Stimulated activated CD4-positive, alpha-beta T cell treated with anti-CD3 and anti-CD28 coated beads, TNF-alpha, amount 100 ng/mL, for 24 hours (primary cell): Measurements from ENCODE around the gene SNAI1.

Source experiments
- DNase-seq, 3 experiments: peaks; one replicate each; pipeline ENCODE4 v3.0.0-alpha.2; 2020; ENCODE audit warnings: low read depth in 3 of 3

The SNAI1 gene

DNA sequence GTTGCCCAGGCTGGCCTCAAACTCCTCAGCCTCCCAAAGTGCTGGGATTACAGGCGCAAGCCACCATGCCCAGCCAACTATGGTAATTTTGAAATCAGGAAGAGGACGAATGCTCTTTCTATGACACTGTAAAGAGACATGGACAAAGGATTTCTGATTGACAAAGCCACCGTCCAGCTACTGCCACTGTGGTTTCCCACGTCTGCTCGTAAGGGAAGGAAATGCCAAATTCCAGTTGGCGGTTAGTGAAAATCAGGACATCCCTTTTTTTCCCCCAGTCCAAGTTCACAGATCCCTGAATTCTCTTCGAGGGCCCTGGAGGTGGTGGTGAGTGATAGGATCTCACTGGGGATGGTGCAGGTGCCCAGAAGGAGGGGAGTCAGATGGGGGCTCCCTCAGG is 31.2 kb downstream of the SNAI1 start:
- DNase-seq, result no peak

DNA sequence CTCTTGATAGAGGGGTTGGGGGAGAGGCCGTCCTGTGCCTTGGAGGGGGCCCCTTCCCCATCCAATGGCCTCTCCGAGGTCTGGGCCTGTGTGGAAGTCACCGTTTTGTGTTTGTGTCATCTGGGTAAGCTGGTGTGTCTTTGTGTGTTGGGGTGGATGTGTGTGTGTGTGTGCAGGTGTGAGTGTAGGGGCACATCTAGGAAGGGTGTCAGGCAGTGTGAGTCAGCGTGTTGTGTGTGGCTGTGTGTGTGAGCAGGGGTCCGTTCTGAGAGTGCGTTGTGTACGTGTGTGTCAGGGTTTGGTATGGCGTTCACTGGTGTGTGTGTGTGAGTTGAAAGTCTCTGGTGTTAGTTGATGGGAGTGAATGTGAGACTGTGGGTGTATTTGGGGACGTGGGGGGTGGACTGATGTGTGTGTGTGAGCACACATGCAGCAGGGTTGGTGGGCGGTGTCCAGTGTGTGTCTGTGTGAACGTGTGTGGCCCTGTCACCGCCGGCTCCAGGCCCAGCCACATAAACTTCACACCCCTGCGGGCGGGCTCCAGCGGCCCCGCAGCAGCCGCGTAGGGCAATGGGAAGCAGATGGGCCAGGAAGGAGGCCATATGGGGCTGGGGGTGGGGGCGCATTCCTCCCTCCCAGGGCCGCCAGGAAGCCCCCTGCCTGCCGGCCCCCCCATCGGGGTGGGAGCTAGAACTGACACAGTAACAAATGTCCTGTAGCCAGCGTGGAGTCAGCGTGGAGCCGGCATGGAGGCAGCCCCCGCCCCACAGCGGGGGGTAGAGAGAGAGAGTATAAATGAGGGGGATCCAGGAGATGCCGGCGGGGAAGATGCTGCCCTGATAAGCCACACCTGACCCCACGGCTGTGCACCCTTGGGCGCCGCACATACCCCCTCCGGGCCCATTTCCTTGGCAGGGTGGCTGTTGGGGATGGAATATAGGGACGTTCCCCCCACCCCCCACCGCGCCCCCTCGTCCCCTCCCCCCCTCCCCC is 32.1 kb downstream of the SNAI1 start:
- DNase-seq, result no peak

DNA sequence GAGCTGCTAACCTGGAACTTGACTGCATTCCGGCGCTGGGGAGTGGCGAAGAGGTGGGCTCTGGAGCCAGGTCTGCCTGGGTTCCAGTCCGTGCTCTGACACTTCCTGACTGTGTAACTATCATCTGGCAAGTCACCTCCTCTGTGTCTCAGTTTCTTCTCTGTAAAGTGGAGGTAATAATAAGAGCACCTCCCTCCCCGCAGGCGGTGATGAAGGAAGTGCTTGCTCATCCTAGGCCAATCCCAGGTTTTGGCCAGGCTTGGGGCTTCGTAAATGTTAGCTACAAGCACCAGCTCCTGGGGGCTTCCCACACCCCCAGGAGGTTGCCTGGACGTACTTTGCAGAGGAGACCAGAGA is 32.8 kb downstream of the SNAI1 start:
- no peak for DNase-seq

DNA sequence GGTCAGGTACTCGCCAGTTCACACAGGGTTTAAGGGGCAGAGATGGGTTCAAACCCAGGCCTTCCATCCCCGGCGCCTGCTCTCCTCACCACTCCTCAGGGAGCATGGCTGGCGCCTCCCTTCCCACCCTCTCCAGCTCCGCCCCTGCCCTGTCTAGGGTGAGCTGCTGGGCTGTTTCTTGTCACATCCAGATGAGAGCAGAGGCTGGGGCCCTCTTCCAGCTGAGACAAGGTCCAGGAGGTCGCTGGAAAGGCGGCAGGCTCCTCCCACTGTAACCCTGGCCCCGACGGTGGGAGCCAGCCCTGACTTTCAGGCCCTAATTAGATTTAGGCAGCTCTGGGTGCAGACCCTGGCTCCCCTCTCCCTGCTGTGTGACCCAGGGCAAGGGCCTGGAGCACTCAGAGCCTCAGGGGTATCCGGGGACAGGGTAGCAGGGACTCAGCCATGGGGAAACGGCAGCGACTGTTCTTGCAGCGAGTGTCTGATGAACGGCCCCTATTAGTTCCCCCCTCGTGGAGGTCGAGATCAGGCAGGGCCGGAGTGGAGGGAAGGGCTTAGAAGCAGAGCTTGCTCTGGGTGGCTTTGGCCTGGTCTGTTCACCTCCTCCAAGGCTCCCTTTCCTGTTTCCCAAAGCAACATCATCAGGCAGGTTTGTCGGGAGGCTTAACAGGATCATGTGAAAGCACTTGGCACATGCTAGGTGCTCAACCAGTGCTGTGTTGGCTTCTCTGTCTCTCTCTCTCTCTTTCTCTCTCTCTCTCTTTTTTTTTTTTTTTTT is 33.4 kb downstream of the SNAI1 start:
- DNase-seq, result no peak

DNA sequence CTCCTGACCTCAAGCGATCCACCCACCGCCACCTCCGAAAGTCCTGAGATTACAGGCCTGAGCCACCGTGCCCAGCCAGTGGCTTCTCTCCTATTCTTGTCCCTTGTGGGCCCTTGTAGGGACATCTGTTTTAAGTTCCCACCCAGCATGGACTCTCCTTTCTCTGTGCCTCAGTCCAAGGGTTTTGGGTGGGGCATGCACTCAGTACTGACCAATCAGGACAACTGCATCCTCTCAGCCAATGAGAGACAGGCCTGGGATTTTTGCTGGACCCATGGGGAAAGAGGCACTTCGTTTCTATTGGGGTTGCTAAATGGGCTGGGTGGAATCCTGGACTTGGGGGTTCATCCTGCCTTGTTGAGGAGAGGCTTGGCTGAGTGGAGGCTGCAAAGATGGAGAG is 34.4 kb downstream of the SNAI1 start:
- no peak for DNase-seq

DNA sequence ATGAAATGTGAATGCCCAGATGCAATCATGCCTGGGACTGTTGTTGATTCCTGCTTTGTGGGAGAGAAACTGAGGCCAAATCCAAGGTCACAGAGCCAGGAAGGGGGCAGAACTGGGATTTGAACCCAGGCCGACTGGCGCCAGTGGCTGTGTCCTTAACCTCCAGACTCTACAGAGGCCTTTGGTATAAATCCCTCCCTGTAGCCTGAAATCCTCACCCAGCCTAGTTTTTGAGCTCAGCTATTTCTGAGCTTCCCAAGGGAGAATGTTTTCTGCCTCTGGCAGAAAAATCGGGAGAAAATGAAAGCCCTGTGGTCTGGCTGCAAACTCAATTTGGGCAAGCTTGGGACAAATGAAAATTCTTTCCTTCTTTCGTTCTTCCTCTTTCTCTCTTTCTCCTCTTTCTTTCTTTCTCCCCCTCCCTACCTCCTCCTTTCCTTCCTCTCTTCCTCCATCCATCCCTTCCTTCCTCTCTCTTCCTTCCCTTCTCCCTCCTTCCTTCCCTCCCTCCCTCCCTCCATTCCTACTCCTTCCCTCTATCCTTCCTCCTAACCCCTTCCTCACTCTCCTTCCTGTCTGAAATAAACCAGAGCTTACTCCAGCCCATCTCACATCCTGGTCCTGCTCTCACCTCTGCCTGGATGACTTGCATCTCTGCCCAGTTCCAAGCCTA is 34.9 kb downstream of the SNAI1 start:
- no peak for DNase-seq

DNA sequence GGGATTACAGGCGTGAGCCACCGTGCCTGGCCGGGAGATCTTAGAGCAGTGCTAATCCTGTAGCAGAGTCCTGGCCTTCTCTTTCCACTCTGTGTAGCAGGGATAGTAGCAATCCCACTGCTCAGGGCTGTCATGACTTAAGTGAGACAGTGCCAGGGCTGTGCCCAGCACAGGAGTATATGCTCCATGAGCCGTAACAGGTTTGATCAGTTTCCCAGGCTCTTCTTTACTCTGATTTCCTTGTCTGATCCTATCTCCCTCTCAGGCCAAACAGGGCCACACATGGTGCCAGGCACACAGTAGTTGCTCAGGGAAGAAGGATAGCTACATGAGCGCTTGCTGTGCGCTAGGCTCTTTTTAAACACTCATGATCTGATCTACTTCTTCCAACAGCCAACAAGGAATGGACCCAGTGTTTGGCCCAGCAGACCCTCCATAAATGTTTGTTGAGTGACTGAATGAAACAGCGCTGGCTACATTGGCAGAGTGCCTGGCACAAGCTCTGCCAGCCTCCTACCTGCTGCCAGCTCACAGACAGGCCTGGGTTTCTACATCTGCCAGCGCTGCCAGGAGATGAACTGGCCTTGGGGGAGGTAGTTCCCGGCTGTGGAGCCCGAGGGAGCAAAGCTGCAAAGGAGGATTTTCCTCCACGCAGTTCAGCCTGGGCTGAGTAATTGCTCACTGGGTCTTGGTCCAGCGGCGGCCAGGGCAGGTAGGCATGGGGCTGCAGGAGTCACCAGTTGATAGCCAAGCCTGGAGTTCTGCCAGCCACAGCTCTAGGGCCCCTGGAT is 36.9 kb downstream of the SNAI1 start:
- DNase-seq, result no peak

DNA sequence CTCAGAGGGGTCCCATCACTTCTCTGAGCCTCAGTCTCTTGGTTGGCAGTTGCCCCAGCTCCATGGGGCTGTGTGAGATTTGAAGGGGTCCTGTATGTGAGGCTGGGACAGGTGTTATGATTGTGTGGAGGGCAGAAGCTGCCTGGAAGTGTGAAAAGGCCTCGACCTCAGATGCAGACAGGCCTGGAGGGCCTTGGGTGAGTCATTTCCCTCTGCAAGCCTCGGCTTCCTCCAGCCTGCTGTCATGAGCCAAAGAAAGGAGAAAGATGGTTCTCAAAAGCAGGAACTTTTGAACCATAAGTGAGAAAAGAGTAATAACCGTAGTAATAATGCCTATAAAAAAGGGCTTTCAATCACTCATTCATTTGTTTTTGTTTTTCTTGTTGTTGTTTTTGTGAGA is 37.5 kb downstream of the SNAI1 start:
- no peak for DNase-seq

DNA sequence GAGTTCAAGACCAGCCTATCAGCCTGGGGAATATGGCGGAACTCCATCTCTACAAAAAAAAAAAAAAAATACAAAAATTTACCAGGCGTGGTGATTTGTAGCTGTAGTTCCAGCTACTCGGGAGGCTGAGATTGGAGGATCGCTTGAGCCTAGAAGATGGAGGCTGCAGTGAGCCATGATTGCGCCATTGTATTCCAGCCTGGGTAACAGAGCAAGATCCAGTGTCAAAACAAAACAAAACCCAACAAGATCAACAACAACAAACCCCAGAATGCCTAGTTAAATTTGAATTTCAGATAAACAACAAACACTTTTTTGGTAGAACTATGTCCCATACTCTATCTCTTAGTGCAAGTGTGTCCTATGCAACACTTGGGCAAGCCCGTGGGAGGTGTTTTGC is 39.9 kb downstream of the SNAI1 start:
- DNase-seq, result no peak

DNA sequence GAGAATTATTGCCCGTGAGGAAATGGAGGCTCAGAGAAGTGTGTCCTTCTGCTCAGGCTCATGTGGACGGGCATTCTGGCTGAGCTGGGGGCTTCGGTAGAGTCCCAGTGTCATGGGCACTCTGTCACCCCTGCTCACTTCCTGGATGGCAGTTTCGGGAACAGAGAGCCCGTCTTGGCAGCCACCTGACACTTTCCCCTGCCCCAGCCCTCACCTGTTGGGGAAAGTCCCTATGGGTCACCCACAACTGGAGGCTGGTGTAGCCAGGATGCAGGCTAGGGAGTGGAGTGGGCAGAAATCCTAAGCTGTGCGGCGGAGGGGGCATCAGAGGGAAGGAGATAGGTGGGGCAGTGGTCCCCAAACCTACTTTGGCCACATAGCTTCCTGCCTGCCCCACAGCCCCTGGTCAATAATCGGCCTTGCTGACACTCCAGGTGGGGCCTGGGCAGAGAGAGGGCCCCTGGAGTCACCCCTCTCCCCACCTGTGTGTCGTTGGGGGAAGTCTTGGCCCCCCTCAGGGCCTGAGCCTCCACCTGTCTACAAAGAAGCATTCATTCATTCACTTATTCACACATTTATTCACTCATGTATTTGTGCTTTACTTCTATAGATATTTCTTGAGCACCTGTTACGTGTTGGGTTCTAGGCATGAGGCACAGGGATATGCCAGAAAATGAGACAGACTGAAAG is 40.5 kb downstream of the SNAI1 start:
- no peak for DNase-seq

DNA sequence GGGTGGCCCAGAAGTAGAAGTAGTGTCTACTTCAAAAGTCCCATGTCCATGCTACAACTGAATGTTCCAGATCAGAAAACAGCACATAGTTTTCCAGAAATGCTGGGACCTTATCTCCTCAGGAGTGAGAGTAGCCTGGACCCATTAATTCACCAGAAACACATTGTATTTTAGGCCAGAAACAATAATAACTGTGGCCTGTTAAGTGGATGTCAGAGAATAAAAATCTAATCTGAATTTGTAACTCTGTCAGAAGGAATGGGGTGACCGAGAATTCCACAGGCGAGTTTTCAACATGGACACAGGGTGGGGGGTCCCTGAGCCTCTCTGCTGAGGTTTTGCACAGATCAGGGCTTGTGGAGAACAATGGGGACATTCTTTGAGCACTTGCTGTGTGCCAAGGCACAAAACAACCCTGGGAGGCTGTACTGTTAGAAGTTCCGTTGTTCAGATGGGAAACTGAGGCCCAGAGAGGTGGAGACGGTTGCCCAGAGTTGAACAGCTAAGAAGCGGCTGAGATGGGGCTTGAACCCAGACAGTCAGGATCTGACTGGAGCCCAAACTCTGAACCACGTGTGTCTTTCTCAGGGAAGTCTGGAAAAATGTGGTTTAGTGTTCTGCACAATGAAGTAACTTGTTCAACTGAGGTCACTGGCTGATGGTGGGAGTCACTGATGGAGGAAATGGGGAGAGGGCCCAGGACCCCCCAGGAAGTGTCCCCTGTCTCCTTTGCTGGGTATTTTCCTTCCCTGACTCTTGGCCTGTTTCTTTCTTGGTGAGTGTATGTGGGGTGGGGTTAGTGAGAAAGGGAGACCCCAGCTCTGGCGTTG is 44.2 kb downstream of the SNAI1 start:
- DNase-seq, result no peak

DNA sequence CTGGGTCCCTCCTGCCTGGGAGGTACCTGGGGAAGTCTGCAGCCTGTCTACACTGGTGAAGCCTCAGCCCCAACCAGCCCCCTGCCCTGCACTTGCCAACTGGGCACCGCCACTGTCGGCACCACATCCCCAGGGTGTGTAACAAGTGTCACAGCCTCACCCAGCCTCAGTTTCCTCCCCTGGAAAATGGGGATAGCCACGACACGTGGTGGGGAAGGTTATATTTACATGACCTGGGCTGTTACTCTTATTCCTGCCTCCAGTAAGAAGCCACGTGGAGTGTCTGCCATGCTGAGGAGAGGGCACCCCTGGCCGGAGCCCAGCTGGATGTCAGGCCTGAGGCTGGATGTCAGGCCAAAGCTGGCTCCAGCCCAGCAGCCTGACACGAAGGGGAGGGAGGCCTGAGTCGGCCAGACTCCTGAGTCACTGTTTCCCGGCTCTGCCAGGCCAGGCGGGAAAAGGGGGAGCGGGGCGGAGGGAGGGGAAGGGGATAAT is 44.9 kb downstream of the SNAI1 start:
- no peak for DNase-seq

DNA sequence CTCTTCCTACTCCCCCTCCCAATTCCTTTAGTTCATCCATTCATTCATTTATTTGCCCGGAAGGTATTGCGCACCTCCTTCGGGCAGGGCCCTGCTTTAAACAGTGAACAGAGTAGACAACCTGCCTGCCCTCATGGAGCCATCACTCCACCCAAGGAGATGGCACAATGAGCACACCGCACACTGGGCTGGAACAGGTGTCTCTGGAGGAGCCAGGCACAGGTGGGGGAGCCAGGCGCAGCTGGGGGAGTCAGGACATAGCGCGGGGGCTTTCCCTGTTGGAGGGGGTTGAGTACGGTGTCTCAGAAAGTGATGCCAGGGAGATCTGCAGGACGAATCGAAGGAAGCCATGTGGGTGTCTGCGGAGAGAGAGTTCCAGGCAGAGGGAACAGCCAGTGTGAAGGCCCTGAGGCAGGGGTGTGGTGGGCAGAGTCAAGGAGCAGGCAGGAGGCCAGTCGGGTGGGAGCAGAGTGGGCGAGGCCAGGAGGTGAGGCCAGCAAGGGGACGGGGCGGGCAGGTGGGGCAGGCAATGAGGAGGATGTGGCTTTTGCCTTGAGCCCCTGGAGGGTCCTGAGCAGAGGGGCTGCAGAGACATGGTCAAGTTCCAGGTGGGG is 46.4 kb downstream of the SNAI1 start:
- no peak for DNase-seq

DNA sequence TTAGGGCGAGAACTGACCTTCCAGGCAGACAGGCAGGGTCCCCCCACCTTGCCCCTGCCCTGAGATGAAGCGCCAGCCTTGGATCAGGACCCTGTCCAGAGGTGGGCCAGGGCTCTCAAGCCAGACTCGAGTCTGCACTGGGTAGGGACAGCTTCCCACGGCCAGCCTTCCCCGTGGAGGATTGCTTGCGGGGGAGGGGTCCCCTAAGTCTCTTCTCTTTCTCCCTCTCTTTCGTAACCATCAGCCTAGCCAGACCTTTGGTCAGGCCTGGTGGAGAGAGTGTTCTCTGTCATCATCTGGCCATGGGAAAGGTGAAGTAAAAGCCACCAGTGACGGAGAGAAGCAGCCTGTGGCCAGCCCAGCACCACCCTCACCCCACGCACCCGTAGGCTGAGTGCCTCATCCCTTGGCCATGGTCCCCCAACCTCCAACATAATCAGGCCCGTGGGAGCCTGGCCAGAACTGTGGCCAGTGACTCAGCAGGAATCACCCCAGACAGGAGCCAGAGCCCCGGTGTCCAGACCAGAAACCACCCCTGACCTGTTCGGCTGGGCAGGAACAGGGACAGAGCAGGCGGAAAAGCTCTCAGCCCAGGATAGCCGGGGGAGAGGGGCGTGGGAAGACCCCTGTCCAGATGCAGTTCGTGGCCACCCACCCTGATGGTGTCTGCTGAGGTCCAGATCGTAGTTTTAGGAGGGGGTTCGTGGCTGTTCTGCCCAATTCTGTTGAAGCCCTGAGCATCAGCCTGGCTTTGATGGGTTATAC is 47.1 kb downstream of the SNAI1 start:
- no peak for DNase-seq

DNA sequence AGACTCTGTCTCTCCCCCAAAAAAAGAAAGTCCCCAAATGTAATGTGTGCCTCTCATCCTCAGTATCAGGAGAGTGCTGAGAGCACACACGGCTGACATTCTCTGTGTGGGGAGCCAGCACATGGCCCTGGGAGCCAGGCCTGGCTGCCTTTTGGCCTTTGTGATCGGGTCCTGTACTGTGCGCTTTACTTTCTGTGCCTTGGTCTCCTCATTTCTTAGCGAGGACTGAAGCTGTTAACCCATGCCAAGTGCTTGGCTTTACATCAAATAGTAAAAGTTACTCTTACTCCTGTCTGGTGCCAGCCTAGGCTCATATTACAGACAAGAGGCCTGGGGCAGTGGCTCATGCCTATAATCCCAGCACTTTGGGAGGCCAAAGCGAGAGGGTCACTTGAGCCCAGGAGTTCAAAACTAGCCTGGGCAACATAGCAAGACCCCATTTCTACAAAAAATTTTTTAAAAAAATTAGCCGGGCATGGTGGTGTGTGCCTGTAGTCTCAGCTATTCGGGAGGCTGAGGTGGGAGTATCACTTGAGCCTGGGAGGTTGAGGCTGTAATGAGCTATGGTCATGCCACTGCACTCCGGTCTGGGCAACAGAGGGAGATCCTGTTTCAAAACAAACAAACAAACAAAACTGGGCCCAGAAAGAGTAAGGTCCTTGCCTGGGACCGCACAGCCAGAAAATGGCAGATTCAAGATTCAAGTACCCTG is 50.3 kb downstream of the SNAI1 start:
- DNase-seq, result no peak

DNA sequence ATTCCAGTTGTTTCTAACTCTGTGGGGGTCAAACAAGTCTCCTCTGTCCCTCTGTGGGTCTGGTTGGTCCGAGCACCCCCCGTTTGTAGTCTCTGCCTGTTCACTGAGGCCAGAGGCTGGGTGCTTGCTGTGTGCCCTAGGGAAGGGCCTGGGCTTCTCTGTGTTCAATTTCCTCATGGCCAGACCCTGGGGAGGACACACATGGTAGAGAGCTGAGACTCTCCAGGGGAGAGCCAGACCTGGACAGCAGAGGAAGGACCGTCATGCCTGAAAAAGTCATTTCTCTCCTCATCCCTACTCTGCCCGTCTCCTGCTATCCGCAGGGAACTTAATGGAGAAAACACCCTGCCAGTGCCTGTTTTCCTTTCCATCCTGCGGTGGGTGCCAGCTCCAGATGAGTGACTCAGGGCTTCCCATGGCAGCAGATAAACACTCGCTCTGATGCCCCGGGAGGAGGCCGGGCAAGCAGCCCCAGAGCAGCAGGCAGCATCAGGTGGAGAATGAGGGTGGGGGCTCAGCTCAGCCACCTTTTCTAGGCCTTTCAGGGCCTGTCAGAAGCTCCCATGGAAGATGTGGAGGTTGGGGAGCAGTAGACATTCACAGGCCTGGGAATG is 51.9 kb downstream of the SNAI1 start:
- DNase-seq, result no peak

DNA sequence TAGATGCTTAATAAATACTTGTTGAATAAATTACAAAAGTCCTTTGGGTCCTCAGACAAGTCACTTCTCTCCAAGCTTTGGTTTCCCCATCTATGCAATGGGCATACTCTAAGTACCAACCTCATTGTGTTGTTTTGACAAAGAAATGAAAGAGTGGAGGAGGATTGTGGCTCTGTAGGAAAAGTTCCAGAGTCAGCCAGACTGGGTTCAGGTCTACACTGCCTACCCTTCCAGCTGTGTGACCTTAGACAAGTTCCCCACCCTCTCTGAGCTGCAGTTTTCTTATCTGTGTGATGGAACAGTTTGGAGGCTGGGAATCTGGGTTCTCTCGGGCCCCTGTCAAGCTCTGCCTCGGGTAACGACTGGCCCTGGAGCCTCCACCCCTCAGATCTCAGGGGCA is 53.9 kb downstream of the SNAI1 start:
- no peak for DNase-seq

DNA sequence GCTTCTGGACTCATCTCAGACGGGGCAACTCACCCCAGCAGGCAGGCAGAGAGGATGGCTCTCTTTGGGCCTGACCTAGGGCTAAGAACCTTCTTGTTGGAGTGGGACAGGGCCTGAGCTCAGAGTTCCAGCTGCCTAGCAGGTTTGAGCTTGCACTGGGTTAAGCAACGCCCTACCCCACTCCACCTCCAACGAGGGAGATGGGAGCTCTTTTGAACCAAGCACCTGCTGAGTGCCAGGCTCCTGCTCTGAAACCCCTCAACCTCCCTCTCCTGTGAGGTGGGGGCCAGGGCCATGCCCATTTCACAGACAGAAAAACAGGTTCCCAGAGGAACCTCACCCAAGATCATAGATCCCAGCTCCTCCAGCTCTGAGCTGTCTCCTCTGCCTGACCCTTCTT is 54.3 kb downstream of the SNAI1 start:
- no peak for DNase-seq
